HL-60 (cell line): ENCODE measurements around the gene NFATC1.

Experiments
- DNase-seq, 2 experiments: peaks; one replicate each; pipeline ENCODE4 v3.0.0-alpha.2; 2010 to 2020; ENCODE audit warnings: low read depth in 1 of 2, low spot score in 1 of 2
- H3K27ac ChIP-seq: fragments of 250-450 bp; sonication (Bioruptor Pico); replicated peaks from 2 replicates; pipeline ENCODE4 v1.5.1; 2020; ENCODE audit warnings: mild to moderate bottlenecking, moderate library complexity
- H3K27me3 ChIP-seq: fragments of 250-450 bp; sonication (Bioruptor Pico); 2 replicates; pipeline ENCODE4 v1.5.1; 2021; ENCODE audit warnings: mild to moderate bottlenecking, moderate library complexity; ENCODE audit not compliant: insufficient read depth, poor library complexity, severe bottlenecking
- H3K4me3 ChIP-seq: replicated peaks from 2 replicates; pipeline ENCODE4 v1.5.1; 2011; ENCODE audit warnings: mild to moderate bottlenecking, control low read depth, low read length; ENCODE audit not compliant: insufficient read depth
- GABPA ChIP-seq: IDR thresholded peaks from 2 replicates; pipeline ENCODE4 v1.6.1; 2012; ENCODE audit warnings: low read depth
- POLR2AphosphoS5 ChIP-seq: IDR thresholded peaks from 2 replicates; pipeline ENCODE4 v1.6.1; 2012; ENCODE audit warnings: low read depth
- SPI1 ChIP-seq: IDR thresholded peaks from 2 replicates; pipeline ENCODE4 v1.6.1; 2012; ENCODE audit warnings: low read depth, mild to moderate bottlenecking, borderline replicate concordance
- TF ChIP-seq, protein P1 (sequence below): IDR thresholded peaks from 2 replicates; pipeline ENCODE4 v1.6.1; 2012; ENCODE audit warnings: low read depth; ENCODE audit not compliant: insufficient replicate concordance
- TF ChIP-seq, protein P2 (sequence below): IDR thresholded peaks from one replicate; pipeline ENCODE4 v1.5.1; 2011; ENCODE audit warnings: low read length, control low read depth, inconsistent platforms; ENCODE audit not compliant: insufficient read depth

NFATC1 gene

DNA sequence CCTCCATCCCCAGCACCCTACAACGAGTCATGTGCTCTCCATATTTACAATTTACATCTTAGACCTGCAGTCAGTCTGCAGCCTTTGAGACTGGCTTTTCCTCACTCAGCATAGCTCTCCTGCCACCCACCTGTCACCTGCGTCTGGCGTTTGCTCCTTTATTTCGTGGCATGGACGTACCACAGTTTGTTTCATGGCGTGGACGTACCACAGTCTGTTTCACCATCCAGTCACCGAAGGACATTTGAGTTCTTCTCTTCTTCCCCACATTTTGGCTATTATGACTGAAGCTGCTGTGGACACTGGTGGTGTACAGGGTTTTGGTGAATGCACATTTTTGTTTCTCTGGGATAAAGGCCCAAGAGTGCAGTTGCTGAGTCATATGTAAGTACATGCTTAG lies 142.0 kb downstream of the NFATC1 start:
- DNase-seq = no peak
- no peak overlapping the region for H3K4me3 ChIP-seq
- H3K27ac ChIP-seq = no peak overlapping the region
- TF ChIP-seq SPI1 = no peak
- no peak for TF ChIP-seq GABPA
- no peak for TF ChIP-seq POLR2AphosphoS5
- TF ChIP-seq, protein P1, sequence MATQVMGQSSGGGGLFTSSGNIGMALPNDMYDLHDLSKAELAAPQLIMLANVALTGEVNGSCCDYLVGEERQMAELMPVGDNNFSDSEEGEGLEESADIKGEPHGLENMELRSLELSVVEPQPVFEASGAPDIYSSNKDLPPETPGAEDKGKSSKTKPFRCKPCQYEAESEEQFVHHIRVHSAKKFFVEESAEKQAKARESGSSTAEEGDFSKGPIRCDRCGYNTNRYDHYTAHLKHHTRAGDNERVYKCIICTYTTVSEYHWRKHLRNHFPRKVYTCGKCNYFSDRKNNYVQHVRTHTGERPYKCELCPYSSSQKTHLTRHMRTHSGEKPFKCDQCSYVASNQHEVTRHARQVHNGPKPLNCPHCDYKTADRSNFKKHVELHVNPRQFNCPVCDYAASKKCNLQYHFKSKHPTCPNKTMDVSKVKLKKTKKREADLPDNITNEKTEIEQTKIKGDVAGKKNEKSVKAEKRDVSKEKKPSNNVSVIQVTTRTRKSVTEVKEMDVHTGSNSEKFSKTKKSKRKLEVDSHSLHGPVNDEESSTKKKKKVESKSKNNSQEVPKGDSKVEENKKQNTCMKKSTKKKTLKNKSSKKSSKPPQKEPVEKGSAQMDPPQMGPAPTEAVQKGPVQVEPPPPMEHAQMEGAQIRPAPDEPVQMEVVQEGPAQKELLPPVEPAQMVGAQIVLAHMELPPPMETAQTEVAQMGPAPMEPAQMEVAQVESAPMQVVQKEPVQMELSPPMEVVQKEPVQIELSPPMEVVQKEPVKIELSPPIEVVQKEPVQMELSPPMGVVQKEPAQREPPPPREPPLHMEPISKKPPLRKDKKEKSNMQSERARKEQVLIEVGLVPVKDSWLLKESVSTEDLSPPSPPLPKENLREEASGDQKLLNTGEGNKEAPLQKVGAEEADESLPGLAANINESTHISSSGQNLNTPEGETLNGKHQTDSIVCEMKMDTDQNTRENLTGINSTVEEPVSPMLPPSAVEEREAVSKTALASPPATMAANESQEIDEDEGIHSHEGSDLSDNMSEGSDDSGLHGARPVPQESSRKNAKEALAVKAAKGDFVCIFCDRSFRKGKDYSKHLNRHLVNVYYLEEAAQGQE = no peak
- TF ChIP-seq, protein P2, sequence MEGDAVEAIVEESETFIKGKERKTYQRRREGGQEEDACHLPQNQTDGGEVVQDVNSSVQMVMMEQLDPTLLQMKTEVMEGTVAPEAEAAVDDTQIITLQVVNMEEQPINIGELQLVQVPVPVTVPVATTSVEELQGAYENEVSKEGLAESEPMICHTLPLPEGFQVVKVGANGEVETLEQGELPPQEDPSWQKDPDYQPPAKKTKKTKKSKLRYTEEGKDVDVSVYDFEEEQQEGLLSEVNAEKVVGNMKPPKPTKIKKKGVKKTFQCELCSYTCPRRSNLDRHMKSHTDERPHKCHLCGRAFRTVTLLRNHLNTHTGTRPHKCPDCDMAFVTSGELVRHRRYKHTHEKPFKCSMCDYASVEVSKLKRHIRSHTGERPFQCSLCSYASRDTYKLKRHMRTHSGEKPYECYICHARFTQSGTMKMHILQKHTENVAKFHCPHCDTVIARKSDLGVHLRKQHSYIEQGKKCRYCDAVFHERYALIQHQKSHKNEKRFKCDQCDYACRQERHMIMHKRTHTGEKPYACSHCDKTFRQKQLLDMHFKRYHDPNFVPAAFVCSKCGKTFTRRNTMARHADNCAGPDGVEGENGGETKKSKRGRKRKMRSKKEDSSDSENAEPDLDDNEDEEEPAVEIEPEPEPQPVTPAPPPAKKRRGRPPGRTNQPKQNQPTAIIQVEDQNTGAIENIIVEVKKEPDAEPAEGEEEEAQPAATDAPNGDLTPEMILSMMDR = no peak
- H3K27me3 ChIP-seq = no peaks in the 10 kb centered on the region

DNA sequence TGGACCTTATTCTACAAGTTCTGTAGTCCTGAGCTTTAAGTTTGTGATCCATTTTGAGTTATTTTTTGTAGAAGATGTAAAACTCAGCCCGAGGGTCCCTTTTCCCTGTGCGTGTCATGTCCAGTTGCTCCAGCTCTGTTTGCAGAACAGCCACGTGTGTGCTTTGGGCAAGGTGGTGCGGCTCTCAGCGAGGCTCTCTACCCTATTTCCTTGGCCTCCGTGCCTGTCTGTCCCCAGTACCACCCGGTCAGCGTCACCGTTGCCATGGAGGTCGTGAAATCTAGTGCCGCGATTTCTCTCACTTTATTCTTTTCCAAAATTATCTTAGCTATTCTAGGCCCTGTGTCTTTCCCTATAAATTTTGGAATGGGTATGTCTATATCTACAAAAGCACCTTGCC lies 142.9 kb downstream of the NFATC1 start:
- H3K27me3 ChIP-seq = no peaks in the 10 kb centered on the region
- TF ChIP-seq, protein P2 = no peak
- TF ChIP-seq POLR2AphosphoS5 (no peak), GABPA (no peak), SPI1 (no peak)
- TF ChIP-seq, protein P1 = no peak

DNA sequence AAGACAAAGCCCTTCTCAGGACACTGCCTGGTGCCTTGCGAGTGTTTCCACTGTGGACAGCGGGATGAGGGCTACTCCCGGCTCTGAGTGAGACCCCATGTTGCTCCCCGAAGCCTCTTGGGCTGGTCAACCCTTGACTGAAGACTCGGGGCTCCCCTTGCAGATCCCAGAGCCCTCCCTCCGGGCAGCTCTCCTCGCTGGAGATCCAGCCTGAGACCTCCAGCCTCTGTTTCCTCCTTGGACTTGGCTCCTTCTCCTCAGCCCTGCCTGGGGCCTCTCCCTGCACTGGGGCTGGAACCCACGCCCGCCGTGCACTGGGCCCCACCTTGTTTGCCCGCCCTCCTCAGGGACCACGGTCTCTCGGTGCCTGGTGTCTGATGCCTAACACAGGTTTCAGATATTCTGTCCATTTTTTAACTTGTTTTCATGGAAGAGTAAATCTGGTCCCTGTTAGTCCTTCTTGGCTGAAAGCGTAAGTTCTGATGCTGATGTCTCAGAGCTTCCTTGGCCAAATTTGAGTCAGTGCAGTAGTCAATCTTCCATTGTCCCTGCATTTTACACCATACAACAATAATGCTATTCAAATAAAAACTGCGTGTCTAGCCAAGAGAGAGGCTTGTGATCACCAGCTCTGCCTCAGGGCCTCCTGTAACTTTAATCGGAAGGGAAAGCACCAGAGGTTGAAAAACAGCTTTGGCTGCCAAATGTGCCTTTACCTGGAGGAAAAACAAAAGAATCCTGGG lies 144.6 kb downstream of the NFATC1 start:
- no peak overlapping the region for H3K4me3 ChIP-seq
- H3K27me3 ChIP-seq = no peaks in the 10 kb centered on the region
- no peak for DNase-seq
- TF ChIP-seq, protein P2 = no peak
- no peak overlapping the region for H3K27ac ChIP-seq

More for the DNA sequence above, 142.9 kb downstream of the NFATC1 start:
- H3K27ac ChIP-seq = no peak overlapping the region
- H3K4me3 ChIP-seq = no peak overlapping the region
- no peak for DNase-seq

DNA sequence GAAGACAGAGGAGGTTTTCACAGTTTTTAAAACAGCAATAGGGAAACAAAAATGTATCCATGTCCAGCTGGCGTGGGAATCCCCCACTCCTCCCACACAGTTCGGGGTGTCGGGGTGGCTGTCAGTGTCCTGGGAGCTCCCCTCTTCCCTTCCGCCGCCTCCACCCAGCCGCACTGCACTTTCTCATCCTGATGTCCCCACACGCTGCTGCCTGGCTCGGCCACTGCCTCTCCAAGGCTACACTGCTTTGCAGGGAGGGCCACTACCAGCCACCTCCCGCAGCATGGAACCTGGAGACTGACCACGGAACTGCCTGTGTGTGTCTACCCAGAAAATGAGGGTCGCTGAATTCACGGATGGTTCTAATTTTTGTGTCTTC lies 145.2 kb downstream of the NFATC1 start:
- TF ChIP-seq, protein P1 = no peak
- TF ChIP-seq, protein P2 = no peak
- no peak for TF ChIP-seq POLR2AphosphoS5
- no peak for TF ChIP-seq SPI1
- TF ChIP-seq GABPA = no peak
- H3K27ac ChIP-seq = no peak overlapping the region

More for the DNA sequence above, 145.2 kb downstream of the NFATC1 start:
- Histone ChIP-seq H3K4me3 (no peak overlapping the region), H3K27me3 (no peaks in the 10 kb centered on the region)
- no peak for DNase-seq
